Natural killer cell (primary cell): ENCODE data around the gene DDX54. TPM values are rescaled to one million over a fixed set of nuclear protein-coding genes. Genes with fewer than 3 reads are reported as not detected.

ENCODE experiments used
- ATAC-seq, 3 donors: fragments of 150-1000 bp in 2 of 3; fragments of 200-7000 bp in 1 of 3; cut with Tn5 transposase; 1 replicate in 1 of 3; 2 replicates in 2 of 3; pipeline ENCODE4 v1.10.0; 2021; ENCODE audit warnings: mild to moderate bottlenecking in 2 of 3, moderate library complexity in 2 of 3
- DNase-seq, 2 donors: peaks; one replicate each; pipeline versions ENCODE4 v3.0.0 to v3.0.0-alpha.2; 2013 to 2021; ENCODE audit warnings: mixed read lengths in 1 of 2
- H3K27ac ChIP-seq: one replicate; pipeline ENCODE4 v1.5.1; 2013; ENCODE audit warnings: mild to moderate bottlenecking, low read length
- H3K27me3 ChIP-seq: one replicate; pipeline ENCODE4 v1.6.1; 2013; ENCODE audit warnings: low read length; ENCODE audit not compliant: control insufficient read depth, insufficient read depth
- H3K36me3 ChIP-seq: one replicate; pipeline ENCODE4 v1.6.1; 2013; ENCODE audit warnings: low read length; ENCODE audit not compliant: control insufficient read depth, insufficient read depth
- H3K4me1 ChIP-seq: one replicate; pipeline ENCODE4 v1.6.1; 2013; ENCODE audit warnings: low read length; ENCODE audit not compliant: control insufficient read depth, insufficient read depth
- H3K4me3 ChIP-seq: one replicate; pipeline ENCODE4 v1.5.1; 2013; ENCODE audit warnings: low read length
- H3K9me3 ChIP-seq: one replicate; pipeline ENCODE4 v1.6.1; 2013; ENCODE audit warnings: low read length; ENCODE audit not compliant: control insufficient read depth, insufficient read depth
- H3K27ac Mint-ChIP-seq, 2 donors: one replicate each; pipeline ENCODE4 v1.8.0; 2022; ENCODE audit warnings: mild to moderate bottlenecking in 2 of 2, mixed read lengths in 2 of 2, moderate library complexity in 1 of 2
- H3K27me3 Mint-ChIP-seq, 2 donors: one replicate each; pipeline ENCODE4 v1.8.0; 2022; ENCODE audit warnings: low read depth in 2 of 2, mixed read lengths in 2 of 2
- H3K36me3 Mint-ChIP-seq: one replicate; pipeline ENCODE4 v1.8.0; 2022; ENCODE audit warnings: mixed read lengths
- H3K4me1 Mint-ChIP-seq, 2 donors: one replicate each; pipeline ENCODE4 v1.8.0; 2022; ENCODE audit warnings: mixed read lengths in 2 of 2
- H3K4me3 Mint-ChIP-seq: one replicate; pipeline ENCODE4 v1.8.0; 2022; ENCODE audit warnings: mild to moderate bottlenecking, moderate library complexity, mixed read lengths
- H3K9me3 Mint-ChIP-seq, 2 donors: one replicate each; pipeline ENCODE4 v1.8.0; 2022; ENCODE audit warnings: mixed read lengths in 2 of 2
- WGBS: methylation state at CpG from one replicate; pipeline ENCODE4 v1.1.7; 2013; ENCODE audit warnings: missing lambda C conversion rate; ENCODE audit not compliant: insufficient coverage; 5-methylcytosine and 5-hydroxymethylcytosine counted together
- intact Hi-C: fragments of 100-400 bp; cut with micrococcal nuclease; formaldehyde crosslinking; loops from one replicate; pipeline ENCODE4 v1.14.2; 2022
- total RNA-seq, 4 donors: library from RNA; stranded (reverse); fragments of 120-200 nt in 1 of 4; gene quantifications; one replicate each; pipeline versions ENCODE4 v1.2.3 to v1.2.4, GENCODE V29; 2013 to 2022
- TF ChIP-seq, protein P1 (sequence below): fragments of 200-600 bp; IDR thresholded peaks from one replicate; pipeline ENCODE4 v1.8.0; 2022; ENCODE audit warnings: antibody characterized with exemption

Gene DDX54
- total RNA-seq, 3 donors from 2014 or later (not counting 1 experiment from before 2014, with no cell fraction given) = 84.6 to 100 (median 97.1) TPM

DNA sequence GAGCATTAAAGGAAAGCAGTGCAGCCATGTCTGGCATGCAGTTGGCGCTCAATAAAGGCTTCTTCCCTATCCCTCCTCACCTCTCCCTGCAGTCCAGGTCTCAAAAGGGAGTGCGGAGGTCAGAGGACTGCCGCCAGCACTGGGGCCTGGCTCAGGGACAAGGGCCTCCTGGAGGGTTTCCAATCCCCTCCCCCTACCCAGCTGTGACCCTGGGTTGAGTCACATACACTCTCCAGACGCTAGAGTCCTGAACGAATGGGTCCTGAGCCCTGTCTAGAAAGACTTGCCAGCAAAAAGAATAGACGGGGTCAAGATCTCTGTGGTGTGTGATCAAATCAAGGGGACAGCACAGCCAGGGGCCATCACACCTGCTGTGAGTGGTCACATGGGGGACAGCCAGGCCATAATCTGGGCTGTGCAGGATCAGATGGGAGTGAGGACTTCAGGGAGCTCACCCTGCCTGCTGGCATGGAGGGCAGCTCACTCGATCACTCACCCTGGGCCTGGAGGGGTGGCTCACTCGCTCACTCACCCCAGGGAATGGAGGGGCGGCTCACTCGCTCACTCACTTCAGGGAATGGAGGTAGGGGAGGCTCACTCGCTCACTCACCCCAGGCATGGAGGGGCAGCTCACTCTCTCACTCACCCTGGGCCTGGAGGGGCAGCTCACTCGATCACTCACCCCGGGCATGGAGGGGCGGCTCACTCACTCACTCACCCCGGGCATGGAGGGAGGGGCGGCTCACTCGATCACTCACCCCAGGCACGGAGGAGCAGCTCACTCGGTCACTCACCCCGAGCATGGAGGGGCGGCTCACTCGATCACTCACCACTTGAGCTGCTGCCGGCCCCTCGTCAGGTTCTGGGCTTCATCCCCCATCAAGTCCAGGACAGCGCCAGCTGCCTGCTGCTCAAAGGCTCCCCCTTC is 22.9 kb downstream of the DDX54 start:
- TF ChIP-seq, protein P1, sequence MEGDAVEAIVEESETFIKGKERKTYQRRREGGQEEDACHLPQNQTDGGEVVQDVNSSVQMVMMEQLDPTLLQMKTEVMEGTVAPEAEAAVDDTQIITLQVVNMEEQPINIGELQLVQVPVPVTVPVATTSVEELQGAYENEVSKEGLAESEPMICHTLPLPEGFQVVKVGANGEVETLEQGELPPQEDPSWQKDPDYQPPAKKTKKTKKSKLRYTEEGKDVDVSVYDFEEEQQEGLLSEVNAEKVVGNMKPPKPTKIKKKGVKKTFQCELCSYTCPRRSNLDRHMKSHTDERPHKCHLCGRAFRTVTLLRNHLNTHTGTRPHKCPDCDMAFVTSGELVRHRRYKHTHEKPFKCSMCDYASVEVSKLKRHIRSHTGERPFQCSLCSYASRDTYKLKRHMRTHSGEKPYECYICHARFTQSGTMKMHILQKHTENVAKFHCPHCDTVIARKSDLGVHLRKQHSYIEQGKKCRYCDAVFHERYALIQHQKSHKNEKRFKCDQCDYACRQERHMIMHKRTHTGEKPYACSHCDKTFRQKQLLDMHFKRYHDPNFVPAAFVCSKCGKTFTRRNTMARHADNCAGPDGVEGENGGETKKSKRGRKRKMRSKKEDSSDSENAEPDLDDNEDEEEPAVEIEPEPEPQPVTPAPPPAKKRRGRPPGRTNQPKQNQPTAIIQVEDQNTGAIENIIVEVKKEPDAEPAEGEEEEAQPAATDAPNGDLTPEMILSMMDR = no peak
- WGBS = 96% methylated on average over 25 of the region's 25 CpGs
- Histone ChIP-seq H3K27me3 (no peaks in the 10 kb centered on the region), H3K9me3 (no peaks in the 10 kb centered on the region), H3K4me3 (no peak overlapping the region), H3K36me3 (peaks cover 80% of the 10 kb centered on the region), H3K27ac (no peak overlapping the region), H3K4me1 (no peaks in the 10 kb centered on the region)
- no peaks in the 10 kb centered on the region for H3K9me3 Mint-ChIP-seq
- H3K36me3 Mint-ChIP-seq = no peaks in the 10 kb centered on the region
- ATAC-seq = no peak
- intact Hi-C loops = no loop called here
- H3K4me1 Mint-ChIP-seq = no peaks in the 10 kb centered on the region
- no peak overlapping the region for H3K4me3 Mint-ChIP-seq
- no peak overlapping the region for H3K27ac Mint-ChIP-seq
- no peaks in the 10 kb centered on the region for H3K27me3 Mint-ChIP-seq
- no peak for DNase-seq

DNA sequence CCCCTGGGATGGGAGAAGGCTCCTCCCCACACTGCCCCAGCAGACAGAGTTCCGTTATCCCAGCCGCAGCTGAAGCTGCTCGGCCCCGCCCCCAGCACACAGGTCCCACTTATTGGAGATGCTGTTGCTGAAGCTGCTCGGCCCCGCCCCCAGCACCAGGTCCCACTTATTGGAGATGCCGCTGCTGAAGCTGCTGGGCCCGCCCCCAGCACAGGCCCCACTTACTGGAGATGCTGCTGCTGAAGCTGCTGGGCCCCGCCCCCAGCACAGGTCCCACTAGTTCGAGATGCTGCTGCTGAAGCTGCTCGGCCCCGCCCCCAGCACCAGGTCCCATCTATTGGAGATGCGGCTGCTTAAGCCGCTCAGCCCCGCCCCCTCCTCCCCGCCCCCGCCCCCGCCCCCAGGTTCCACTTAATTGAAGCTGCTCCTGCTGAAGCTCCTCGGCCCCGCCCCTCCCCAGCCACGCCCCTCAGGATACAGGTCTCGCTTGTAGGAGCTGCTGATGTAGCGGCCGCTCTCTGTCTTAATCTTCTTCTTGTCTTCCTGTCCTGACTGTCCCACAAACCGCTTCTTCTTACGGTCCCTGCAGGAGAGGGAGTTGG is 23.8 kb downstream of the DDX54 start:
- H3K9me3 Mint-ChIP-seq = no peaks in the 10 kb centered on the region
- intact Hi-C loops = no loop called here
- ATAC-seq = no peak
- H3K27me3 Mint-ChIP-seq = peaks cover 0 to 5% of the 10 kb centered on the region in 2 donors
- Histone ChIP-seq H3K4me3 (no peak overlapping the region), H3K4me1 (no peaks in the 10 kb centered on the region), H3K27me3 (no peaks in the 10 kb centered on the region), H3K36me3 (peaks cover 75% of the 10 kb centered on the region), H3K9me3 (no peaks in the 10 kb centered on the region), H3K27ac (no peak overlapping the region)
- no peaks in the 10 kb centered on the region for H3K4me1 Mint-ChIP-seq
- no peak for DNase-seq
- WGBS = 87% methylated on average over 25 of the region's 26 CpGs
- H3K36me3 Mint-ChIP-seq = peaks cover 8% of the 10 kb centered on the region
- no peak overlapping the region for H3K4me3 Mint-ChIP-seq
- TF ChIP-seq, protein P1 = no peak
- H3K27ac Mint-ChIP-seq = no peak overlapping the region

DNA sequence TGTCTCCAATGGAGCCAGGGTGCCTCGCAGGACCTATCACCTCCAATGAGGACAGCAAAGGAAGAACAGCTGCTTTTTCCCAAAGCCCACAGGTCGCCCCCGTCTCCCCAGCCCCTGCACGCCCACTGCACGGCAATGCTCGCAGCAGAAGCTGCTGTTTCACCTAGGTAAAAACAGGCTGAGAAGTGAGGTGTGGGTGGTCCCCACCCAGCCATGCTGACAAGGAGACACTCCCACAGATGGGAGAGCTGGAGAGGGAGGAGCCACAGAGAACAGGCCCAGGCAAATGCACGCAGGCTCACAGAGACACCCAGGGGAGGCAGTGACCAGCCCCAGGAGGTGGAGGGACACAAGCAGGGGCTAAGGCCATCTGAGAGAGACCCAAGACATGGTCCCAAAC is 25.3 kb downstream of the DDX54 start:
- ATAC-seq (no peak), DNase-seq (no peak)
- Mint-ChIP-seq H3K4me3 (no peak overlapping the region), H3K4me1 (no peaks in the 10 kb centered on the region), H3K9me3 (no peaks in the 10 kb centered on the region), H3K36me3 (peaks cover 9% of the 10 kb centered on the region), H3K27ac (no peak overlapping the region), H3K27me3 (peaks cover 0 to 8% of the 10 kb centered on the region in 2 donors)
- Histone ChIP-seq H3K27me3 (peaks cover 4% of the 10 kb centered on the region), H3K4me3 (no peak overlapping the region), H3K9me3 (no peaks in the 10 kb centered on the region), H3K4me1 (peaks cover 8% of the 10 kb centered on the region), H3K27ac (no peak overlapping the region), H3K36me3 (peaks cover 59% of the 10 kb centered on the region)
- TF ChIP-seq, protein P1 = no peak
- intact Hi-C loops = no loop called here
- WGBS = 97% methylated on average over 7 of the region's 7 CpGs
